ENCODE results near the gene FOXB2. TPM values are rescaled to one million over a fixed set of nuclear protein-coding genes. Genes with fewer than 3 reads are reported as not detected.
A peak's percentile ranks its signal among the peaks of the same experiment; 100 is the strongest.

The FOXB2 gene
- total RNA-seq, 6 experiments from 2014 or later, result not detected

GRCh38 chr9:77000330-77000729, 19.1 kb upstream of the FOXB2 start:
- Mint-ChIP-seq H3K27ac (no peak overlapping the region), H3K36me3 (ENCODE audit: low read depth) (no peaks in the 10 kb centered on the region), H3K9me3 (no peaks in the 10 kb centered on the region), H3K4me3 (no peak overlapping the region), H3K27me3 (ENCODE audit: insufficient read depth) (peaks cover 1% of the 10 kb centered on the region), H3K4me1 (ENCODE audit: low read depth) (no peaks in the 10 kb centered on the region)
- TF ChIP-seq, protein P1, sequence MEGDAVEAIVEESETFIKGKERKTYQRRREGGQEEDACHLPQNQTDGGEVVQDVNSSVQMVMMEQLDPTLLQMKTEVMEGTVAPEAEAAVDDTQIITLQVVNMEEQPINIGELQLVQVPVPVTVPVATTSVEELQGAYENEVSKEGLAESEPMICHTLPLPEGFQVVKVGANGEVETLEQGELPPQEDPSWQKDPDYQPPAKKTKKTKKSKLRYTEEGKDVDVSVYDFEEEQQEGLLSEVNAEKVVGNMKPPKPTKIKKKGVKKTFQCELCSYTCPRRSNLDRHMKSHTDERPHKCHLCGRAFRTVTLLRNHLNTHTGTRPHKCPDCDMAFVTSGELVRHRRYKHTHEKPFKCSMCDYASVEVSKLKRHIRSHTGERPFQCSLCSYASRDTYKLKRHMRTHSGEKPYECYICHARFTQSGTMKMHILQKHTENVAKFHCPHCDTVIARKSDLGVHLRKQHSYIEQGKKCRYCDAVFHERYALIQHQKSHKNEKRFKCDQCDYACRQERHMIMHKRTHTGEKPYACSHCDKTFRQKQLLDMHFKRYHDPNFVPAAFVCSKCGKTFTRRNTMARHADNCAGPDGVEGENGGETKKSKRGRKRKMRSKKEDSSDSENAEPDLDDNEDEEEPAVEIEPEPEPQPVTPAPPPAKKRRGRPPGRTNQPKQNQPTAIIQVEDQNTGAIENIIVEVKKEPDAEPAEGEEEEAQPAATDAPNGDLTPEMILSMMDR (IDR thresholded peaks at IDR 0.05), result no peak
- DNase-seq, result no peak

- DNase-seq, result no peak
- no peak overlapping the region for H3K4me3 Mint-ChIP-seq
- H3K27me3 Mint-ChIP-seq (ENCODE audit: insufficient read depth), result no peaks in the 10 kb centered on the region; the same call in none of the 2 replicates
- H3K36me3 Mint-ChIP-seq (ENCODE audit: low read depth), result no peaks in the 10 kb centered on the region
- TF ChIP-seq, protein P1 (IDR thresholded peaks at IDR 0.05), result no peak
- no peaks in the 10 kb centered on the region for H3K4me1 Mint-ChIP-seq (ENCODE audit: low read depth)
- H3K9me3 Mint-ChIP-seq, result no peaks in the 10 kb centered on the region
- no peak overlapping the region for H3K27ac Mint-ChIP-seq
Measured at GRCh38 chr9:77003366-77003765, 16.1 kb upstream of the FOXB2 start.

DNA sequence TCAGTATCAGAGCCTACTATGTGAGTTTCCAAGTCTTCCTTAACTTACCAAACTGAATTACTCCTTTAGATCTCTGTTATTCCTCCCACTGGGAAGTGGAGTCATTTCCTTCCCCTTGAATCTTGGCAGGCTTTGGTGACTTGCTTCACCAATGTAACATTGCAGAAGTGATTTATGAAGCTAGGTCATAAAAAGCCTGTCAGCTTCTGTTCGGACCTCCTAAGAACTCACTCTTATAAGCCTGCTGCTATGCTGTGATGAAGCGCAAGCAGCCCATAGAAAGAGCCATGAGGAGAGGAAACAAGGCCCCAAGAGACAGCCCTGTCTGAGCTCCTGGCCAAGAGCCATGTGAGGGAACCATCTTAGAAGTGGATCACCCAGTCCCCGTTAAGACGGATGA, 14.2 kb upstream of the FOXB2 start:
- TF ChIP-seq, protein P1 (IDR thresholded peaks at IDR 0.05), result no peak
- no peak for DNase-seq

GRCh38 chr9:77010527-77010926, 8.9 kb upstream of the FOXB2 start:
- no peak overlapping the region for H3K4me3 Mint-ChIP-seq
- H3K27ac Mint-ChIP-seq, result no peak overlapping the region
- H3K4me1 Mint-ChIP-seq (ENCODE audit: low read depth), result peaks cover 3% of the 10 kb centered on the region; the same call in 1 of the 2 replicates
- no peak for DNase-seq
- TF ChIP-seq, protein P1 (IDR thresholded peaks at IDR 0.05), result no peak
- no peaks in the 10 kb centered on the region for H3K9me3 Mint-ChIP-seq
- H3K36me3 Mint-ChIP-seq (ENCODE audit: low read depth), result no peaks in the 10 kb centered on the region
- peaks cover 29% of the 10 kb centered on the region for H3K27me3 Mint-ChIP-seq (ENCODE audit: insufficient read depth)

More for the DNA sequence above, 14.2 kb upstream of the FOXB2 start:
- Mint-ChIP-seq H3K4me1 (ENCODE audit: low read depth) (no peaks in the 10 kb centered on the region), H3K27ac (no peak overlapping the region), H3K27me3 (ENCODE audit: insufficient read depth) (peaks cover 2% of the 10 kb centered on the region), H3K9me3 (no peaks in the 10 kb centered on the region), H3K4me3 (no peak overlapping the region), H3K36me3 (ENCODE audit: low read depth) (no peaks in the 10 kb centered on the region)

GRCh38 chr9:77011973-77012821, 7.3 kb upstream of the FOXB2 start:
- Mint-ChIP-seq H3K4me1 (ENCODE audit: low read depth) (peaks cover 5% of the 10 kb centered on the region; the same call in 1 of the 2 replicates), H3K4me3 (no peak overlapping the region), H3K27ac (no peak overlapping the region), H3K27me3 (ENCODE audit: insufficient read depth) (peaks cover 43% of the 10 kb centered on the region), H3K9me3 (no peaks in the 10 kb centered on the region), H3K36me3 (ENCODE audit: low read depth) (no peaks in the 10 kb centered on the region)
- TF ChIP-seq, protein P1 (IDR thresholded peaks at IDR 0.05), result peak; percentile 82
- DNase-seq, result no peak

Measured in HFFc6 (cell line).